H9 (cell line): ENCODE measurements around the gene ENHO. TPM values are rescaled to one million over a fixed set of nuclear protein-coding genes. Genes with fewer than 3 reads are reported as not detected.

ENCODE experiments used
- DNase-seq: peaks from one replicate; pipeline ENCODE4 v3.0.0-alpha.2; 2017
- H2AFZ ChIP-seq: one replicate; pipeline ENCODE4 v1.6.1; 2013; ENCODE audit warnings: mild to moderate bottlenecking, low read length, control low read depth, moderate library complexity
- H2AK5ac ChIP-seq: 2 replicates; pipeline ENCODE4 v1.6.1; 2013; ENCODE audit warnings: low read length, control low read depth, mixed read lengths; ENCODE audit not compliant: insufficient read length
- H2BK120ac ChIP-seq: one replicate; pipeline ENCODE4 v1.6.1; 2013; ENCODE audit warnings: low read depth, mild to moderate bottlenecking, low read length, control low read depth, inconsistent platforms; ENCODE audit not compliant: poor library complexity, severe bottlenecking
- H2BK12ac ChIP-seq: 2 replicates; pipeline ENCODE4 v1.6.1; 2013; ENCODE audit warnings: low read length, control low read depth, mixed read lengths, low read depth; ENCODE audit not compliant: insufficient read length
- H2BK15ac ChIP-seq: 2 replicates; pipeline ENCODE4 v1.6.1; 2013; ENCODE audit warnings: low read depth, low read length, control low read depth
- H2BK20ac ChIP-seq: one replicate; pipeline ENCODE4 v1.6.1; 2013; ENCODE audit warnings: low read depth, mild to moderate bottlenecking, low read length, control low read depth, inconsistent platforms; ENCODE audit not compliant: poor library complexity, severe bottlenecking
- H2BK5ac ChIP-seq: 2 replicates; pipeline ENCODE4 v1.6.1; 2013; ENCODE audit warnings: low read length, control low read depth, mixed read lengths; ENCODE audit not compliant: insufficient read length
- H3K14ac ChIP-seq: 2 replicates; pipeline ENCODE4 v1.6.1; 2013; ENCODE audit warnings: low read length, control low read depth; ENCODE audit not compliant: insufficient read depth
- H3K18ac ChIP-seq: 2 replicates; pipeline ENCODE4 v1.6.1; 2013; ENCODE audit warnings: low read depth, mild to moderate bottlenecking, mixed read lengths, low read length, control low read depth; ENCODE audit not compliant: insufficient read length
- H3K23ac ChIP-seq: 2 replicates; pipeline ENCODE4 v1.6.1; 2013; ENCODE audit warnings: low read length, control low read depth, mixed read lengths, low read depth; ENCODE audit not compliant: insufficient read length
- H3K23me2 ChIP-seq: 2 replicates; pipeline ENCODE4 v1.6.1; 2013; ENCODE audit warnings: low read depth, mild to moderate bottlenecking, mixed read lengths, low read length, control low read depth; ENCODE audit not compliant: insufficient read length, poor library complexity, severe bottlenecking
- H3K27ac ChIP-seq: 2 replicates; pipeline ENCODE4 v1.5.1; 2013; ENCODE audit warnings: low read length, control low read depth, mixed read lengths, low read depth; ENCODE audit not compliant: insufficient read length
- H3K27me3 ChIP-seq: 2 replicates; pipeline ENCODE4 v1.6.1; 2013; ENCODE audit warnings: low read length, control low read depth, inconsistent platforms; ENCODE audit not compliant: insufficient read depth
- H3K4ac ChIP-seq: 2 replicates; pipeline ENCODE4 v1.6.1; 2013; ENCODE audit warnings: low read depth, mild to moderate bottlenecking, control low read depth, inconsistent platforms, low read length, moderate library complexity
- H3K4me1 ChIP-seq: 2 replicates; pipeline ENCODE4 v1.6.1; 2013; ENCODE audit warnings: low read length, control low read depth, inconsistent platforms; ENCODE audit not compliant: insufficient read depth
- H3K4me2 ChIP-seq: 2 replicates; pipeline ENCODE4 v1.6.1; 2013; ENCODE audit warnings: low read length, control low read depth, mixed read lengths; ENCODE audit not compliant: insufficient read length, insufficient read depth
- H3K56ac ChIP-seq: 2 replicates; pipeline ENCODE4 v1.6.1; 2013; ENCODE audit warnings: low read depth, mild to moderate bottlenecking, mixed read lengths, low read length, control low read depth; ENCODE audit not compliant: insufficient read length
- H3K79me1 ChIP-seq: 2 replicates; pipeline ENCODE4 v1.6.1; 2013; ENCODE audit warnings: low read depth, mild to moderate bottlenecking, moderate library complexity, low read length, control low read depth, inconsistent platforms; ENCODE audit not compliant: insufficient read depth, poor library complexity, severe bottlenecking
- H3K79me2 ChIP-seq: 2 replicates; pipeline ENCODE4 v1.6.1; 2013; ENCODE audit warnings: low read length, control low read depth, inconsistent platforms; ENCODE audit not compliant: insufficient read depth
- H3K9ac ChIP-seq: 2 replicates; pipeline ENCODE4 v1.6.1; 2013; ENCODE audit warnings: low read length, control low read depth, mixed read lengths; ENCODE audit not compliant: insufficient read length; ENCODE audit errors: extremely low read depth
- H3K9me3 ChIP-seq: one replicate; pipeline ENCODE4 v1.6.1; 2013; ENCODE audit warnings: low read depth, low read length, inconsistent platforms; ENCODE audit not compliant: control insufficient read depth
- H3T11ph ChIP-seq: one replicate; pipeline ENCODE4 v1.6.1; 2013; ENCODE audit warnings: mild to moderate bottlenecking, low read length, control low read depth, inconsistent platforms
- H4K20me1 ChIP-seq: one replicate; pipeline ENCODE4 v1.6.1; 2013; ENCODE audit not compliant: control insufficient read depth, insufficient read length, insufficient read depth
- H4K5ac ChIP-seq: 2 replicates; pipeline ENCODE4 v1.6.1; 2013; ENCODE audit warnings: low read depth, mild to moderate bottlenecking, mixed read lengths, low read length, control low read depth; ENCODE audit not compliant: insufficient read length
- H4K8ac ChIP-seq: replicated peaks from 2 replicates; pipeline ENCODE4 v1.6.1; 2013; ENCODE audit warnings: low read length, control low read depth, mixed read lengths, low read depth; ENCODE audit not compliant: insufficient read length
- H4K91ac ChIP-seq: 2 replicates; pipeline ENCODE4 v1.6.1; 2013; ENCODE audit warnings: low read depth, mild to moderate bottlenecking, moderate library complexity, mixed read lengths, low read length, control low read depth; ENCODE audit not compliant: insufficient read length
- H3K27ac Mint-ChIP-seq, 3 experiments: 2 replicates in 2 of 3; 3 replicates in 1 of 3; pipeline ENCODE4 v1.8.0; 2020 to 2021; ENCODE audit warnings: mixed read lengths in 3 of 3, mild to moderate bottlenecking in 1 of 3, moderate library complexity in 1 of 3
- H3K27me3 Mint-ChIP-seq: 2 replicates; pipeline ENCODE4 v1.8.0; 2021; ENCODE audit warnings: low read depth, mild to moderate bottlenecking, moderate library complexity, mixed read lengths
- H3K36me3 Mint-ChIP-seq, 3 experiments: 2 replicates in 2 of 3; 3 replicates in 1 of 3; pipeline ENCODE4 v1.8.0; 2020 to 2021; ENCODE audit warnings: low read depth in 3 of 3, mixed read lengths in 3 of 3; ENCODE audit not compliant: insufficient read depth in 1 of 3
- H3K4me1 Mint-ChIP-seq, 2 experiments: 2 replicates each; pipeline ENCODE4 v1.8.0; 2020; ENCODE audit warnings: mixed read lengths in 2 of 2
- H3K4me3 Mint-ChIP-seq, 2 experiments: 2 replicates in 1 of 2; 3 replicates in 1 of 2; pipeline ENCODE4 v1.8.0; 2020 to 2021; ENCODE audit warnings: mild to moderate bottlenecking in 2 of 2, mixed read lengths in 2 of 2, moderate library complexity in 1 of 2
- H3K9me3 Mint-ChIP-seq, 2 experiments: 2 replicates in 1 of 2; 3 replicates in 1 of 2; pipeline ENCODE4 v1.8.0; 2020; ENCODE audit warnings: mild to moderate bottlenecking in 2 of 2, mixed read lengths in 2 of 2, moderate library complexity in 1 of 2
- CTCF ChIP-seq: fragments of 200-600 bp; sonication (generic); conservative IDR thresholded peaks from 3 replicates; pipeline ENCODE4 v1.8.0; 2021; ENCODE audit warnings: antibody characterized with exemption, mild to moderate bottlenecking
- WGBS: extraction: QIAGEN DNeasy Blood & Tissue Kit; methylation state at CpG from one replicate; pipeline ENCODE4 v1.1.7; 2013; ENCODE audit warnings: missing lambda C conversion rate, low lambda C conversion rate, mixed read lengths; ENCODE audit not compliant: insufficient read length; ENCODE audit errors: extremely low coverage; 5-methylcytosine and 5-hydroxymethylcytosine counted together
- total RNA-seq: library from RNA; stranded (reverse); gene quantifications from 2 replicates; pipeline ENCODE4 v1.2.1, GENCODE V29; 2021

ENHO gene
- total RNA-seq, 1 experiment from 2014 or later, result 14.5 TPM

DNA sequence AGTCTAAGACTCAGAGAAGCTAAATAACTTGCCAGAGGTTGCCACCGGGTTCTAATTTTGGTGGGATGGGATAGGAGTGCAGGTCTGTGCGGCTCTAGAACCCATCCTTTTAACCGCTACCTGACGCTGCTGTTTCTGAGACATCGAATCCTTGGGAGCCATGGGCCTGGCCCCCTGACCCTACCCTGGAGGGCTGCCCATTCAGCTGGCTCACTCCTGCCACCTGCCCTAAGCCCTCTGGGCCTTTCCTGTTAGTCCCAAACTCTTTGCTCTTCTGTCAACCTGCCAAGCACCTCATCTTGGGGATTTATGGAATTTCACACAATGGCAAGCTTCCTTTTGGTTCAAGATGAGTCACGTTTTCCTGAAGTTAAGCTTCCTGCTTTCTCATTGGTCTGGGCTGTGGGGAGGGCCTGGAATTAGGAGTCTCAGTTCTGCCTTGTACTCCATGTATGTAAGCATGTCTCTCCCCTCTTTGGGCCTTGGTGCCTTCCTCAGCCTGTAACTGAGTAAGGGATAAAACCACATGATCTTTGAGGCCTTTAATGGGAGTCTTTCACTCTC lies 26.6 kb downstream of the ENHO start:
- no peaks in the 10 kb centered on the region for H3K27me3 ChIP-seq
- peaks cover 0 to 26% of the 10 kb centered on the region in 2 experiments; a peak in 3 of 4 replicates for H3K4me1 Mint-ChIP-seq
- no peak overlapping the region for H3K14ac ChIP-seq
- H3K23ac ChIP-seq, result no peak overlapping the region
- H3K27ac ChIP-seq, result no peak overlapping the region
- DNase-seq, result no peak
- H2BK120ac ChIP-seq, result no peak overlapping the region
- no peak overlapping the region for H3K4me3 Mint-ChIP-seq
- H4K5ac ChIP-seq, result no peak overlapping the region
- no peak overlapping the region for H2BK12ac ChIP-seq
- H2AFZ ChIP-seq, result no peak overlapping the region
- no peak overlapping the region for H3K9ac ChIP-seq
- H3K4me2 ChIP-seq, result no peak overlapping the region
- no peaks in the 10 kb centered on the region for H3K23me2 ChIP-seq
- no peak overlapping the region for H3K18ac ChIP-seq
- no peak overlapping the region for H3T11ph ChIP-seq
- H3K27me3 Mint-ChIP-seq, result peaks cover 6% of the 10 kb centered on the region
- H3K79me1 ChIP-seq, result no peaks in the 10 kb centered on the region
- WGBS, result no CpG with 5 or more reads among the region's 6 CpGs
- no peak overlapping the region for H3K27ac Mint-ChIP-seq
- 0 out of 2 replicates have a peak, but pooled peaks cover 2% of the 10 kb centered on the region for H3K4me1 ChIP-seq
- no peaks in the 10 kb centered on the region for H4K20me1 ChIP-seq
- H2BK5ac ChIP-seq, result no peak overlapping the region
- H3K36me3 Mint-ChIP-seq, result no peaks in the 10 kb centered on the region
- H4K8ac ChIP-seq, result no peak overlapping the region
- H3K56ac ChIP-seq, result no peak overlapping the region
- no peak overlapping the region for H4K91ac ChIP-seq
- H3K4ac ChIP-seq, result no peak overlapping the region
- no peak for TF ChIP-seq CTCF
- H3K9me3 Mint-ChIP-seq, result no peaks in the 10 kb centered on the region
- no peak overlapping the region for H2BK20ac ChIP-seq
- H2BK15ac ChIP-seq, result no peak overlapping the region
- no peaks in the 10 kb centered on the region for H3K79me2 ChIP-seq
- H2AK5ac ChIP-seq, result no peak overlapping the region
- H3K9me3 ChIP-seq, result no peaks in the 10 kb centered on the region
